GM21423 (cell line): ENCODE results near the gene LRIG1.

Experiments
- ATAC-seq: cut with Tn5 transposase; IDR thresholded peaks from one replicate; pipeline ENCODE4 v1.9.1; 2021; ENCODE audit warnings: mild to moderate bottlenecking, moderate library complexity; ENCODE audit not compliant: unreplicated experiment

The LRIG1 gene

DNA sequence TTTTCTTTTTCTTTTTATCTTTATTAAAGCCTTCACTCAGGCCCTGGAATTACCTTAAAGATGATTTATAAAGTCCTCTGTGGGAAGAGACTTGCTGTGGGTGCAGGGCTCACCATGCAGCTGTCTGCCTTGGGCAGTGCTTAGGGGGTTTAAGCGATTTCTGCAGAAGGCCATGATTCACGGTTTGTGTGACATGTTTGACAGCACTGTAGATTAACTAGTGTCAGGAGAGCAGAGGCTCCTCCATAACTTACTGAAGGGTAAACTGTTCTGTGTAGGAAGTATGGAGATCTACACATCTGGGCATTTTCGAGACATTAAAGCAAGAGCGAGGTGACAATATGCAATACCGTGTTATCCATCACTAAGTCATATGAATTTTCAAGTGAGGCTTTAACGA lies 137.7 kb downstream of the LRIG1 start:
- ATAC-seq, result no peak

DNA sequence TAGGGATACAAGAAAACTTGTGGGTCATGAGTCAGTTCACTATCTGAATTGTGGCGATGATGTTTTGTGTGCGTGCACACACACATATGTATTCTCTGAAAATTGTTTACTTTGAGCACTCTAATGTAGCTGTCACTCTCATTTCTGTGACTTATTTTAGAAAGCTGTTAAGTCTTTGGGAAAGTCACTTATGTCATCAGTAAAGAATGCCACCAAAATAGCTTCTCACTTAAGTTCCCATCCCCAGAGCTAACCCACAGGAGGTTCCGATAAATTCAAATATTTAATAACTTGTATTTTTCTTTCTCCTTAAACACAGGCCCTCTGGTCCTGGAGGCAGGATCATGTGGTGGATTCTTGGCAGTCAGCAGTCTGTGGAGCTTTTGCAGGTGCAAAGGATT lies 138.3 kb downstream of the LRIG1 start:
- no peak for ATAC-seq

DNA sequence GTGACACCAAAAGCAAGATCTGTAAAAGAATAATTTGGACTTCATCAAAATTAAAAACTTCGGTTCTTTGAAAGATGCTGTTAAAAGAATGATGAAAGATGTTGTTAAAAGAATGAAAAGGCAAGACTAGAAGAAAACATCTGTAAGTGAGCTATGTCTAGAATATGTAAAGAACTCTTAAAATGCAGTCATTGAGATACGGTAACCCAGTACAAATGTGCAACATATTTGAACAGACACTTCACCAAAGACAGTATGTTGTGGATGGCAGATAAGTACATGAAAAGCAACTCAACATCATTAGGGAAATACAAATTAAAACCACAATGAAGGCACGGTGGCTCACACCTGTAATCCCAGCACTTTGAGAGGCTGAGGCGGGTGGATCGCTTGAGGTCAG lies 139.5 kb downstream of the LRIG1 start:
- no peak for ATAC-seq

DNA sequence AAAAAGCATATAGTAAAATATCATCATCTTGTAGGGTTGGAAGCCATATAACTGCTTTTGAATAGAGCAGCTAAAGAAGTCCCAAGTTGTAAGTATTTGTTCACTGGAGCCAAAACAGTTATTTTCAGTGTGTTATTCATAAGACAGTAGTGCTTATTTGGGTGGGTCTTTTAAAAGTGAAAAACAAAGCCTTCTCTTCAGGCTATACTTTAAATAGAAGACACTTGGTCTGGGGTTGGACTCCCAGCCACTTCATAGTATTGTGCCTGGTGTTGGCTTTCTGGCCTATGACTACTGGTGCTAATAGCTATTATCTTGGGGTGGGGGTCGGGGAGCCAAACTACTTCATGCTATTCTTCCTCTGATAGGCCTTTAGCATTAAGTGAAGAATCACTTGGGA lies 144.8 kb downstream of the LRIG1 start:
- no peak for ATAC-seq

GRCh38 chr3:66355394-66355793 lies 145.4 kb downstream of the LRIG1 start:
- peak; percentile 85 for ATAC-seq

DNA sequence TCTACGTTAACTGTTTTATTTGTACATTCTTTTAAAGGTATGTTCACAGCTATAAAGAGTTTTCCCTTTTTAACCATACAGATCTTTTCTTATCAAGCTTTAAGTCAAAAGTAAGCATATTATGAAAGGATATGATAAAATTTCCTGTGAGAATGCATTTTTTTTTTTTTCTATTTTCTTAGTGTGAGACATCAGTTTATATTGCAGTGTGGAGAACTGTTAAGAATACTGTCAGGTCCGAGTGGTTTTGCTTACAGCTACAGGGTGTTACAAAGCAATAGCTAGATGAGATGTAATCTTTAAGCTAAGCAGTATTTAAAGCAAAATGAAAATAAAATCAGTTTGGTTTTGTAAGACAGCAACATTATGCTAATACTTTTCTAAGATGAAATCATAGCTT lies 146.8 kb downstream of the LRIG1 start:
- ATAC-seq, result no peak

DNA sequence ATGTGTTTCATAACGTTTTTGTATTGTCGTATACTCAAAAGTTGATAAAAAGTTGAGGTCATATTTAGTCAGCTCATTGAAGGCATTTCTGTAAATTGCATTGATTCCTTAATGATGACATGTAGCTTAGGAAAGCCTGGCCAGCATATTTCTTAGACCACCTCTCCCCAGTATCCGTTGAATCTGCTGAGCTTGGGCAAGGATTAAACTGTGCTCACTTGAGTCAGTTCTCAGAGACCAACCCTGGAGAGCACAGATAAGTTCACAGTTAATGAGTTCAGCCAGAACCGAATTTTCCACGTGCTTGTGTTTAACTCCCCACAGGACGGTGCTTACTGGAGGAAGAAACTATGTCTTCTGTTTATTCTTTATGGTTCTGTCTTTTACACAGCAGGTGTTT lies 147.3 kb downstream of the LRIG1 start:
- ATAC-seq, result no peak

DNA sequence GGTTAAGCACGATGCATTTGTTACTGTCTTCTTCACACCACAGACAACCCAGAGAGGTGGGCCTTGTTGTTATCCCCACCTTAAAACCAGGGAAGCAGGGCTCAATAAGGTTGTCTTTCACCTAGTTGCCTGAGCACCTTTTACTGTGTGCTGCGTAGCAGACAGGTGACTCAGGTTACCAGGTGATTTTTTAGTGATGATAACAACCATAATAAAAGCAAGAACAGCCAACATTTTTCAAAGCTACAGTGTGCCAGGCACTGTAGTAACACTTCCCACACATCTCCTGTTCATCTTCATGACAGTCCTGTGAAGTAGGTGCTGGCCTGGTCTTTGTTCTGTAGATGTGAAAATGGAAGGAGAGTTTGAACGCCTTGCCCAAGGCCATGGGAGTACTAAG lies 147.8 kb downstream of the LRIG1 start:
- no peak for ATAC-seq

DNA sequence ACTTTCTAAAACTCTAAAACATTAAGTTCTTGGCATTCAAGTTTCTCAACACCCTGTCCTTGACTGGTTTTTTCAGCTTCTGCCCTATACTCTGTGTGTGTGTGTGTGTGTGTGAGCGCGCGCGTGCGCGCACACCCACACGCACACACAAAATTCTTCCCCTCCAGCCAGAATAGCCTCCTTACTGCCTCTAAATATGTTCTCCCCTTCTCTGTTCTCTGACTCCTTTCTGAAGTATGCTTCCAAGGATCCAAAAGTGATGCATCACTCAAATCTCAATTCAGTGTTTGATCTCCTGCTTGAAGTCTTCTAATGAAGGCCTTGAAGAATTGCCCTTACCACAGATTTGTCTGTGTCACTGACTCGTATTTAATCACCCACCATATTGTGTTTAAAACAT lies 150.2 kb downstream of the LRIG1 start:
- ATAC-seq, result no peak

DNA sequence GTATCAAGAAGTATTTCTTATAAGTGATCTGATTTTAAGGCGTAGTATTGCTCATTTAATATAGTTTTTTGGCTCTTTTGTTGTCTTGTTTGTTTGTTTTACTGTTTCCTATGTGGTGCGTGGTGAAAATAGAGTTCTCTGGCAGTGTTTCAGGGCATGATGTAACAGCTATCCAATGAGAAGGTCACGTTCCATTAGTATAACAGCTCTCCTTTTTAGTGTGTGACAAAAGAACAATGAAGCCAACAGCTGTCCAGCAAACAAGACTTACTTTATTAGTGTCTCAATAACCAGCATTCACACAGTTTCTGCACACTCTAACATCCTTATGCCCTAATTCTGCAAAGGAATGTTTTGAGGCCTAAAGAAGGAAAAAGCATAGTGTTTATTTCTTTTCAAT lies 152.1 kb downstream of the LRIG1 start:
- no peak for ATAC-seq

DNA sequence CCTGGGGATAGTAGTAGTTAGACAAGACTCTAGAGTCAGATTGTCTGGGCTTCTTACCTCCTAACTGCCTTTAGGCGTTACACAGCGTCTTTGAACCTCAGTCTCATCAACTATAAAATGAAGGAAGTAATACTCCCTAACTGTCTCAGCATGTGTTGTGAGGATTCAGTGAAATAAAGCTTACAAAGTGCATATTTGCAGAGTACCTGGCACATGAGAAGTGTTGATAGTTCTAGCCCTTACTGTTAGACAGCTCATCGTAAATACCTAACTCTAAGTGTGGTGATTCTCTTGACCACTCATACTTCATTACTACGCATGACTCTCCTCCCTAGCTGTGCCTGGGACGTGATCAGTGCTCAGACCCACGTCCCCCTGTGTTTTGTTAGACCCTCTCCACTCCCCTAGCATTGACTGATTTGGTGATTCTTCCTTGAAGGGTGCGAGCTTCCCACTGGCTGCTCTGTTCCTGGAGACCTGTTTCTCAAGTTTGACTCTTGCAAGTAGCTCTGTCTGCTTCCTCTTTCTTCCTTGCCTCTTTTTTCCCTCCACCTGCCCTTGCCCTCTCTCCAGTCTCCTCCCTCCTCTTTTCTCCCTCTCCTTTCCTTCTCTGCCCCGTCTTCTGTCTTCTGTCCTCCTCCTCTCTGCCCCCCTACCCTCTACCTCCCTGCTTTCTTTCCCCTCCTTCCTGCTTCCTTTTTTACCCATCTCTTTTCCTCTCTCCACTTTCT lies 155.8 kb downstream of the LRIG1 start:
- ATAC-seq, result no peak

GRCh38 chr3:66344391-66344811 lies 156.4 kb downstream of the LRIG1 start:
- no peak for ATAC-seq

DNA sequence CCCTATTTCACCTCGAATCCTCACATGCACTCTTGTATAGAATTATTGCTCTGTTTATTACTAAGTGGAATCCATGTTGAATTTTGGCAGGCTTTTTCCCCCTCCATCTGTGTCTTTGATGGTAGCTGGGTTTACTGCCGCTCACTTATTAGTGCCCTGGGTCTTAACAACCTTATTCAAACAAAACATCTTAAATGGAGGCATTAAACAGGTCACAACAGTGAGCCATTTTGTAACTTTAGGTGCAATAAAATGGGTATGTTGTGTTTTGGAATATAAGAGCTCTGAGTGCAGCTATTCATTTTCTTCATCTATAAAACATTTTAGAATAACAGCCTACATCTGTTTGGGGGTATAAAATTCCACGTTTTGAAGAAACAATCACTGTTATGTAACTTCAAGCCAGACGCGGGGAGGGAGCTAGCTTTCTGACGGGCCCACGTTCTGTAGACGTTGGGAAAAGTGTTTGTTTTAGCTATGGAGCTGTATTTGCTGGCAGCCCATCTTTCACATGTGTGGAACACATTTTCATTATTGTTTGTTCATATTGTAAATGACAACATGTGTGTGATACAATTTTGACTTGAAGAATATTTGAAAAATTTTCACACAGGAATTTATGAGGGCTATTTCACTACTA lies 158.0 kb downstream of the LRIG1 start:
- no peak for ATAC-seq

GRCh38 chr3:66338927-66339326 lies 161.9 kb downstream of the LRIG1 start:
- ATAC-seq, result no peak

- ATAC-seq, result no peak
Measured at GRCh38 chr3:66336333-66336766, 164.5 kb downstream of the LRIG1 start.

DNA sequence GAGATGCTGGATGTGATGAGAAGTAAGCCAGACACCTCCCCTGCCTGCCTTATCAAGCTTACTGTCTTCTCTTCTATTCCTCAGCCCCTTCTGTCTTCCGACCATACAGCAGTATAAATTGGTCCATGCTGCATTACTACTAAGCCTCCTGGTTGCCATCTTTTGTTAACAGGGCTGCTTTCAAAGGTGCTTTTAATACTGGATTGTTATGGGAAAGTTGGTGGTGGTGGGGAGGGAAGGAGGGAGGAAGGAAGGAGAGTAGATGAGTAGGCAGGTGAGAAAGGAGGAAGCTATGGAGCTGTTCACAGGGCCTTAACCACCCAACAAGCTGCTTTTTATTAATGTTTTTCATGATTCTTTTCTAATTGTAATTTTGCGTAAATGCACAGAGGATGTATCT lies 165.2 kb downstream of the LRIG1 start:
- no peak for ATAC-seq
